Right forelimb (tissue), 1 donor: ENCODE measurements around the gene LGR4.
"Not testable (repeated sequence)": the region's sequence is repeated elsewhere in the genome, so short reads cannot be mapped to it uniquely, and the experiment has no call there.

ENCODE experiments used
- DNase-seq: peaks from one replicate; pipeline ENCODE4 v3.0.0-alpha.2; 2018

The LGR4 gene

GRCh38 chr11:27372164-27372563, 100.4 kb downstream of the LGR4 start:
- no peak for DNase-seq

DNA sequence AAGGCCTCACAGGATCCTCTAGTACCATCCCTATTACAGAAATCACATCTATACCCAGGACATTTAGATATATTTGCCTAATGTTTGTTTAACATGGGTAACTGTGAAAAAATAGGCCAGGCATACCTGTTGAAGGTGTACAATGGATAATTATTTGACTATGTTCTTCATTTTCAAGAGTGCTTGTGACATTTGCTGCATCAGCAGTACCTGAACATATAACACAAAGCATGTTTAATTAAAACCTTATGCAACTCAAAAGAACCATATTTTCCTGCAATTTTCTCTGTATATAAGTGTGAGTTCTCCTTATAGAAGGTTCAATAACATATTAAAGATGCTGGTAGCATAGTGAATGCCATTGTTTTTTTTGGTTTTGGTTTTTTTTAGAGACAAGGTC, 101.1 kb downstream of the LGR4 start:
- no peak for DNase-seq

DNA sequence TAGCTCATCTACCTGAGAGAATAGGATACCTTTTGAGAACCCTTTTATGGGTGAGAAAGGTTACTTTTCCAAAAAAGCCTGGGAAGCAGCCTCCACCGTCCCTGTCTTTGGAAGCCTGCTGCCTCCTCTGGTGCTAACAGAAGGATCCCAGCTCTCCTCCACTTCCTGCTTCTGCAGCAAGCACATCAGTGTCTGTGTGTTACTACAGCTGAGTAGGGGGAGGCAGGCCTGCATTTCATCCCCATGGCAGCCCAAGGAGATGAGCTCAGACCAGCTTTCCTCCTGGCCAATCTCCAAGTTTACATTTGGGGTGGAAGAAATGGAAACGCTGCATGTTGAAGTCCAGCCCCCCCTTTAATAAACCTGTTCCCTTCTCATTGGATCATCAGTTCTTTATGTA, 102.2 kb downstream of the LGR4 start:
- DNase-seq = no peak

DNA sequence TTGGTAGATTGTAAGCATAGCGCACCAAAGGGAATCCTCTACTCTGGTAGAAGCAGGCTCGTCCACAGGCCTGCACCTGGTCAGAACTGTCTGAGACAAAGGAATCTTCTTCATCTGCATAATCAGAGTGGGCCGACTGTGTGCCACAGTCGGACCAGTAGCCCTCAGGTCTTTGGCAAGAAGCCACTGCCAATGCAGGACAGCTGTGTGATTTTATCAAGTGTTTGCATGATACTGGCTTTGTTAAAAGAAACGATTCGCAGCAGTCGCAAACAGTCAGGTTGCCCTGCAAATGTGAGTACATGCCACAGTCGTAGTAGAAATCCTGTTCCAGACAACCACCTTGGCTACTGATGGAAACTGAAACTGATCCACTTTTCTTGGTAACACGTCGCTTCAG, 104.7 kb downstream of the LGR4 start:
- no peak for DNase-seq

DNA sequence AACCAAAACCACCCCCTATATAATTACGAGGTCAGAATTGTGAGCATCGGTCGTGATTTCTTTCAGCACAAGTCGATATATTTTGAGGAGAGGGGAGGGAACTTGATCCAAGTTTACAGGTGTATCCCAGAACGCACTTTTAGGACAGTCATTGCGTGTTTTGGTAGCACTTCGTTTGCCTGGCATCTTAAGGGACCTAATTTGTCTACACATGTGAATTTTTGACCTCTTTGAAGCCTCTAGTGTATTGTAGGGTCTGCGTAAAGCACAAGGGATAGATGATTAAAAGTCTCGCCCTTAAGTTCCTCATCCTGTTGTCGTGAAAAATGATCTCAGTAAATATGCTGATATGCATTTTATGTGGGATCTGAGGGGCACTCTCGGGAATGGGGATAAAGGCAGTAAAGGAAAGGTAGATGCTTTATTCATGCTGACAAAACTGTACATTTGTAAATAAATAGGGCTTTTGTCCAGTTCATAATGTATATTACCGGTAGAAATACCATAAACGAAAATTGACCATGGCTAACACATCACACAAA, 108.9 kb downstream of the LGR4 start:
- no peak for DNase-seq

DNA sequence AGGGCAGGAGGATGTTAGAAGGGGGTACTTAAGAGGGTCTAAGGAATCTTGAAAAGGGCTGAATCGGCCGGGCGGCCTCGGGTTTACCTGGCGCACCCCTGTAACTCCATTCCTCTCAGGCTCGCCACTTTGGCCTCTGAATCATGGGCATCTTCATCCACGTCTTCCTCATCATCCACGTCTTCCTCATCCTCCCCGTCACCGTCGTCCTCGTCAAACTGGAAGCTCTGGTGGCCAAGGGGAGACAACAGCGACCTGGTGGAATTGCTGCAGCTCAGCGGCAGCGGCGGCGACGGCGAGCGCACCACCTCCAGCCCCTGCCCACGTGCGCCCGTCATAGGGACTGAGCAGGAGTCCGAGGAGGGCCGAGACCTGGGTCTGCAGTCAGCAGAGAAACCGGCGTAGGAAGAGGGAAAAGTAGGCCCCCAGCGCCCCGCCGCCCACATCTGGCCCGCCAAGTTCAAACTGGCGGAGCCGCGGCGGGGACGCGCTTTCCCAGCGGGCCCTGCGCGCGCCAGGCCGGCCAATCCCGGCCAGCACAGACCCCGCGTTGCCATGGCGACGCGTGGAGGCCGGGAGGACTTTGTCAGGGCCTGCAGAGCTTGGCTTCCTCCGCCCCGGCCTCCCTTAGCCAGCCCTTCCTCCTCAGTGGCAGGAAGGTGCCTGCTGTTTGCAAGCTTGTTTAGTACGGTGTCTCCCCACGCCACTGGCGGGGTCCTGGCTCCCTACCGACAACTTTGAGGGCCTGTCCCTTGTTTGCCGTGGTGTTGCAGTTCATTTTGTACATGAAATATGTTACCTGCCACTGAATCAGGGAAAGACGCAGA, 109.6 kb downstream of the LGR4 start, which contains the start of gene CCDC34:
TSS of gene CCDC34 (minus strand) at position 467 of the 827 bp plus-strand sequence. CDS start at position 446, 21 bp downstream.
- peak; percentile 95 for DNase-seq

DNA sequence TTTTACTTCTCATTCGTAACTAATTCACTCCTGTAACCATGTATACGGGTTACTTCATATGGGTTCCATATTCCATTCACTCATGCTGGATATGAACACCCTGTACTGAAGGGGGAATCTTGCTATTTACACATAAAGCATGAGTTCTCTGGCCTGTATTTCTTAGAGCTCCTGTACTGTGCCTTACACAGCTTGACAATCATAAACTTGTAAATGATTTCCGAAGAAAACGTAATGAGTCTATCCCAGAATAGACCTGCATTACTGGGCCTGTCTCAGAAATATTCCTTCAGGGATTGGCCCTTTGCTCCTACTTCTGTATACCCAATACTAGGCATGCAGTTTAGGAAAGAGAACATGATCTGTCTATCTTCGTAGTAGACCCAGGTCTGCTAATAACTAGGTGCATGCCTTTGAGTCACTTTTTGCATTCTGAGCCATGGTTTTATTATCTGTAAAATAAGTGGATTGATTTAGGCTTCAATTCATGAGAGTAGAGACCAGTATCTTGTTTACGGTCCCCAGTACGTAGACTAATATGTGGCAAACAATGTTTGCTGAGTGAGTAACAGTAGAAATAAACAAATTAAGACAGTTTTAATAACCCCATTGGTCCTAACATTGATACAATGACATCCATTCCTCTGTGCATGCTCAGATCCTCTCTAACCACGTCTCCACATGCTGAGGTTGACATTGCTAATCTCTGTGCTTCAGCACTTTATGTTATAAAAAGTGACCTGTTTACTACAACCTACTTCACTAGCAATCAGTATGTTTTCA, 110.8 kb downstream of the LGR4 start:
- DNase-seq = no peak

- no peak for DNase-seq
These were observed 114.3 kb downstream of the LGR4 start for GRCh38 chr11:27358296-27358695.

GRCh38 chr11:27357250-27357649, 115.3 kb downstream of the LGR4 start:
- DNase-seq = no peak

GRCh38 chr11:27356624-27357222, 115.9 kb downstream of the LGR4 start:
- no peak for DNase-seq

GRCh38 chr11:27355575-27356104, 117.0 kb downstream of the LGR4 start:
- no peak for DNase-seq

DNA sequence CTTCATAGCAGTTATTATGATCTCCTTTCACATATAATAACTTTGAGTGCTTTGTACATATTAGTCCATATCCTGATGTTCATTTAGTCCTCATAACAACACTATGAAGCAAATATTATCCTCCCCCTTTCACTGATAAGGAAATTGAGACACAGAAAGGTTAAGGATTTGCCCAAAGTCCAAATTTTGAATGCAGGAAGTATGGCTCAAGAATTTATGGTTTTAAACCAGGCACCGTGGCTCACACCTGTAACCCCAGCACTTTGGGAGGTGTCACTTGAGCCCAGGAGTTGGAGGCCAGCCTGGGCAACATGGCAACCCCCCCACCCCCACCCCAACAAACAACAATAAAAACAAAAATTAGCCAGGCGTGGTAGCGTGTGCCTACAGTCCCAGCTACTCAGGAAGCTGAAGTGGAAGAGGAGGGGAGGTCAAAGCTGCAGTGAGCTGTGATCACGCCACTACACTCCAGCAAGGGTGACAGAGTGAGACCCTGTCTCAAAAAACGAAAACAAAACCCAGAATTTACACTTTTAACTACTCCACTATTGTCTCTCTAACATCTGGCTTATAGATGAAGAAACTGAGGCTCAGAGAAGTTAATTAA, 118.1 kb downstream of the LGR4 start:
- DNase-seq = no peak

DNA sequence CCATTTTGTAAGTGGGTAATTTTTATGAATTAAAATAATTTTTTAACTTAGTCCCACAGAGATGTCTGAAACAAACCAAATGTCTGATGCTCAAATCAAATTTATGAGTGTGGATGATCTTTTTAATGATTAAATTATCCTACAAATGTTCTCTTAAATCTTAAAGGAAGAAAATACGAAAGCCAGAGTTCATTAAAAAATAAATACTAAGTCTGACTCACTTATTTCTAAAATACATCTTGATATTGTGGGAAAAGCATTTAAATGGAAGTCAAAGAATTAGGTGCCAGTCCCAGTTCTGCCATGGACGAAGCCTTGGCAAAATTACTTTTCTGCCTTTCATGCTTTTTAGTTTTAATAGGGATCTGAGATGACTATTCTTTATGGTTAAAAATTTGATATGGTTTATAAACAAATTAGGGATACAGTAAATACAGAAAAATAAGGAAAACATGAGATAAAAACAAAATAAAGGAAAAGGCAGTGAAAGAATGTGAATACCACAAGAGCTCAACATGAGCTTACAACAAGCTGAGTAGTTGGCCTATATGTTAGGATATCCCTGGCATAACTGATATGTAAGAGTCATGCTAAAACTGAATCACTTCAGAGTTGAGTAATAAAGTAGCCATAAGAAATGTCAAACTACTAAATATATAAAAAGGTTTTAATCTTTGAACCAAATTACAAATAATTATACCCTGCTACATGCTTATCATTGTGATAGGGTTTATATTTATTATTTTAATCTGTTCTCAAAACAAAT, 118.8 kb downstream of the LGR4 start:
- no peak for DNase-seq

DNA sequence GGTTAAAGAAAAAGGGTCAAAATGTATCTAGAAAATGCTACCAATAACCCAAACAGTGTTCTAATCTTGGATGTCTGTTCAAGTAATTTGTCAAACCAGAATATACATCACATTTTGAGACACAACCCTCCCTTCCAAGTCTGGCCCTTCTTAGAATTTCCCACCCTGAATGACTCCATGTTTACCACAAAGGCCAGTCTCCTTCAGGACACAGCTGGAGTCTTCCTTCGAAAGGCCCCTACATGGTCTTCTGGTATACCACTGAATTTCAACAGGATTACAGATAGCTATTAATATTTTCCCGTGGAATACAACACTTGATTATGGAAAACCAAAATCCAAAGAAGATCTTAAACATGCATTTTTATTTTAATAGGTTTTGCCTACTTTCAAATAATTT, 119.8 kb downstream of the LGR4 start:
- DNase-seq = no peak

DNA sequence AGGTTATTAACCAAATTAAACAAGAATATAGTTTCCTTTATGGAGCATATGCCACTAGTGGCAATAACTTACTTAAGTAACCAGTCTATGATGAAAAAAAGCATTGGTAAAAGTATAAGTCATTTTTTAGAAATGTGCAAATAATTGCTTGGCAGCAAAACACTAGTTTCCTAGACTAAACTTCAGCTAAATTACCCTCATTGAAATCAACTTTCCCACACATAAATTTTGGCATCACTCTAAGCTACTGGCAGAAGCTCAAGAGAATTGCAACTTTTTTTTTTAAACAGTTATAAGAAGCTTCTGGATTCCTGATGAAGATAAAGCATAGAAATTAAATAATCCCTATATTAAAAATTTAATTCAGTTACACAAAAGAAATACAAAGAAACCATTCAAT, 122.1 kb downstream of the LGR4 start:
- DNase-seq = no peak

DNA sequence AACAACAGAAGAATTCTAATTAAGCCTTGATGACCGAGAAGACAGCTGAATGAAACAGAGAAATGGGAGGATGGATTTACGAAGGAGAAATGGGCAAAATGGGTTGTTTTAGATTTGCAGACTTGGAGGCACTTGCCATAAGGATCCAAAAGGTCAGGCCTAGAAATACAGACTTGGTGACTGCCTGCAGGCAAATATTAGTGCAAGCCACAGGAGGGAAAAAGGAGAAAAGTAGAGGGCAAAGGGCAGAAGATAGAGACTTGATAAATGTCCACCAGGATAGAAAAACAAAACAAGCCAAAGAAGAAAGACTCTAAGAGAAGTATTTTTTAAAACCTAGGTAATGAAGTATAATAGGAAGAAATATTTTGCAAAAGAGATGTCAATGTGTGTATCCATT, 122.7 kb downstream of the LGR4 start:
- no peak for DNase-seq

DNA sequence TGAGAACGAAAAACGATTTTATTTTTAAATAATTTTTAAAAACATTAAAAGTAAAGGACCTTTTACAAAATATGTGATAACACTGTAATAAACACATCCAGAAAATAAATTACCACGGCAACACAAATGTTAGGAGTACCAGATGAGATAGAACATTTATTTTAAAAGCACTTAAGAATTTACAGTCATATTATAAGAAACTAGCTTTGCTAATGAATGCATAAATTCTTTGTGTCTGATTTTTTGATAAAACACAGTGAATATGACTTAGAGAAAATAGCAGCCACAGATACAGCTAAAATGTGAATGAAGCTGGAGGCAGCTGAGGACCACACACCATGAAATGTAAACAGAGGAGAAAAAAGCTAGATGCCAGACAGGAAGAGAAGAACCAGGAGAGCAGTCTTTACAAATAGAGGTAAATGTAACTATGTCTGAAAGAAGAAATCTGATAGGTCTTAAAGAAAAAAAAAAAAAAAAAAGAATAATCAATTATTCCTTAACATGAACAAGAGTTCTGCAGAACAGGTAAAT, 124.2 kb downstream of the LGR4 start:
- no peak for DNase-seq

DNA sequence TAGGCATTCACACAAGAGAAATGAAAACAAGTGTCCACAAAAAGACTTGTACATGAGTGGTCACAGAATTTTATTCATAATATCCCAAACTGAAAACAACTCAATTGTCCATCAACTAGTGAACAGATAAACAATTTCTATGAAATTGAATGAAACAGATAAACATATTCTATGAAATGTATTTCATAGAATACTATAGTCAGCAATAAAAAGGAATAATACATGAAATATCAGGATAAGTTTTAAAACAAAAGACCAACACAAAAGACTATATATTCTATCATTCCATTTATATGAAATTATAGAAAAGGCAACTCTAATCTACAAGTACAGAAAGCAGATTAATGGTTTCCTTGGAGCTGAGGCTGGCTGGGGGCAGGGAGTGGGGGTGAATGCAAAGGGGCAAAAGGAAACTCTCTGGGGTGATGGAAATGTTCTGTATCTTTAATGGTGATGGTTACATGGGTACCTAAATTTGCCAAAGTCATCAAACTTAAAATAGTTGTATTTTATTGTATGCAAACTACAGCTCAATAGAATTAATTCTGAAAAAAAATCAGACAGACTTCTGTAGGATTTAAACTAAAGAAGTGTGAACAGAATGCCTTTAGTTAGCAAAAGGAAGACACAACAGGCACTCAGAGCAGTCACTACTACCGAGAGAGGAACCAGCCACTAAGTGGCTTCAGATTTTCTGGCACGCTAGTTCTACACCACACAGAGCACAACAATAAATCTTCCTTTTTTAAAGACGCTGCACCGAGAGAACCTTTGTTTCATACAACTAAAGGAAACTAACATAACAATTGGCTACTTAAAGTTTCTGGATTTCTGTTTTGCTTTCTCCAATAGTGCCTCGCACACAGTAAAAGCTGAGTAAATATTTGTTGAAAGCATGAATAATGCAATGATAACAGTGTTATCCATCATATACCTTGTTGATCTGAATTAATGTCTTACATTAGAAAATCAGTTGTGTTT, 124.9 kb downstream of the LGR4 start:
- no peak for DNase-seq

- DNase-seq = no peak
These were observed 132.6 kb downstream of the LGR4 start for GRCh38 chr11:27339941-27340340.

DNA sequence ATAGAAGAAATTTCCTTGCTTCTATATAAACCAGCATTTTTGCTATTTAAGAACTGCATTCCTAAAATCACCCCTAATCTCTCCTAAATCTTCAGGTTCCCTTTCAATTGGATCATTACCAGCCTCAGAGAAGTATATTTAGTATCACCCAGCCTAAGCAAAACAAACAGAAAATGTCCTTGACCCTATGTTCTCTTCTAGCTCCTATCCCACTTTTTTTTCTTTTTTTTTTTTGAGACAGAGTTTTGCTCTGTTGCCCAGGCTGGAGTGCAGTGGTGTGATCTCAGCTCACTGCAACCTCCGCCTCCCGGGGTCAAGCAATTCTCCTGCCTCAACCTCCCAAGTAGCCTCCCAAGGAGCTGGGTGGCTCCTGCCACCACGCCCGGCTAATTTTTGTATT, 137.8 kb downstream of the LGR4 start:
- not testable (repeated sequence) for DNase-seq
